ENCODE measurements around the gene HOXC12.

DNA sequence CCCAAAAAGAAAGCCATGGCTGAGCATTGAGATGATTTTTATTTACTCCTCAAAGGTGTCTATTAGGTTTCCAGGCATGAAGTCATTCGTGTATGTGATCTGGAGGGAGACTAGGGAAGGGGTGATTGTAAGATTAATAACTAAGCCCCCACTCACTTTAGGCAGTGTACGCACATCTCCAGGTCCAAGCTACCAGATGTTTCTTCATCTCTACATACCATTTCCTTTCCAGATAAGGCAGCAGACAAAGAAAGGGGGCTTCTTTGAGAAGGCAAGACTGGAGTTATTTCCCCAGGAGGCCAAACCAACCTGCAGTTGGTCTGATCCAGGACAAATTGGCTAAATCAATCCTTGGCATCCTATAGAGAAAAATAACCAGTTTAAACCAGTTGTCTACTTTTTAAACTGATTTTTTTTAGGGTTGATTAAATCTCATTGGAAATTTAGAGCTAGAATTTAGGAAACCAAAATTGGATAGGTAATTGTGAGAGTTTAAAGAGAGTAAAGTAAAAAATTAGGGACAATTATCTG lies 12.2 kb upstream of the HOXC12 start:
- TF ChIP-seq CTCF (IDR thresholded peaks at IDR 0.05), result no peak
- no peak for TF ChIP-seq EZH2 (IDR thresholded peaks at IDR 0.05; ENCODE audit: borderline replicate concordance, insufficient read depth, low read depth, low read length, poor library complexity, severe bottlenecking)
